Kidney epithelial cell (primary cell): ENCODE data around the gene KRT71. TPM values are rescaled to one million over a fixed set of nuclear protein-coding genes. Genes with fewer than 3 reads are reported as not detected.

ENCODE experiments used
- DNase-seq: peaks from one replicate; pipeline ENCODE4 v3.0.0-alpha.2; 2010; ENCODE audit warnings: low read depth
- H3K27me3 ChIP-seq: 2 replicates; pipeline ENCODE4 v1.6.0; 2011; ENCODE audit warnings: low read length; ENCODE audit not compliant: control insufficient read depth, insufficient read depth
- H3K36me3 ChIP-seq: 2 replicates; pipeline ENCODE4 v1.5.1; 2011; ENCODE audit warnings: low read length; ENCODE audit not compliant: control insufficient read depth, insufficient read depth
- H3K4me3 ChIP-seq: 2 replicates; pipeline ENCODE4 v1.5.1; 2011; ENCODE audit warnings: low read depth, mild to moderate bottlenecking, control low read depth, low read length
- CTCF ChIP-seq: IDR thresholded peaks from 2 replicates; pipeline ENCODE4 v1.5.1; 2011; ENCODE audit warnings: mild to moderate bottlenecking, moderate library complexity, low read length, control low read depth, inconsistent platforms; ENCODE audit not compliant: insufficient read depth, poor library complexity, severe bottlenecking
- total RNA-seq: library from RNA; depleted of rRNA; stranded (reverse); fragments of >200 nt; gene quantifications from 2 replicates; pipeline ENCODE4 v1.2.3, GENCODE V29; 2015

Gene KRT71
- not detected in 2 replicates for total RNA-seq

GRCh38 chr12:52552681-52553195, at the start of gene KRT71:
Gene KRT71 (minus strand): TSS chr12:52553145. CDS start chr12:52553077, 68 bp downstream.
- H3K27me3 ChIP-seq = peaks cover 9% of the 10 kb centered on the region
- H3K4me3 ChIP-seq = no peak within 1 kb of the TSS
- H3K36me3 ChIP-seq = no peaks in the 10 kb centered on the region
- no peak for TF ChIP-seq CTCF
- DNase-seq = no peak

GRCh38 chr12:52602552-52602951, 49.6 kb upstream of the KRT71 start:
- Histone ChIP-seq H3K4me3 (no peak overlapping the region), H3K36me3 (no peaks in the 10 kb centered on the region), H3K27me3 (peaks cover 42% of the 10 kb centered on the region)
- TF ChIP-seq CTCF = no peak
- no peak for DNase-seq

- DNase-seq = no peak
- no peaks in the 10 kb centered on the region for H3K36me3 ChIP-seq
- H3K4me3 ChIP-seq = no peak overlapping the region
- TF ChIP-seq CTCF = no peak
- H3K27me3 ChIP-seq = peaks cover 43% of the 10 kb centered on the region
Observed at GRCh38 chr12:52601671-52602070, 48.7 kb upstream of the KRT71 start.

- H3K27me3 ChIP-seq = peaks cover 43% of the 10 kb centered on the region
- H3K36me3 ChIP-seq = no peaks in the 10 kb centered on the region
- DNase-seq = no peak
- H3K4me3 ChIP-seq = no peak within 1 kb of the TSS
- no peak for TF ChIP-seq CTCF
Observed at GRCh38 chr12:52600941-52601481, 48.1 kb upstream of the KRT71 start, which contains the start of gene KRT72. Gene KRT72 (minus strand): TSS chr12:52601463. CDS start chr12:52601452, 11 bp downstream.

- Histone ChIP-seq H3K4me3 (no peak overlapping the region), H3K36me3 (no peaks in the 10 kb centered on the region), H3K27me3 (peaks cover 43% of the 10 kb centered on the region)
- TF ChIP-seq CTCF = no peak
- no peak for DNase-seq
Observed at GRCh38 chr12:52600475-52600874, 47.5 kb upstream of the KRT71 start.

GRCh38 chr12:52600071-52600470, 47.1 kb upstream of the KRT71 start:
- Histone ChIP-seq H3K27me3 (peaks cover 43% of the 10 kb centered on the region), H3K4me3 (no peak overlapping the region), H3K36me3 (no peaks in the 10 kb centered on the region)
- no peak for TF ChIP-seq CTCF
- no peak for DNase-seq
